HG03196 (cell line): Measurements from ENCODE around the gene SDK2.

ENCODE experiments used
- ATAC-seq: cut with Tn5 transposase; IDR thresholded peaks from one replicate; pipeline ENCODE4 v1.9.1; 2021; ENCODE audit not compliant: unreplicated experiment

The SDK2 gene

GRCh38 chr17:73591296-73592078 is 52.8 kb downstream of the SDK2 start:
- peak; percentile 70 for ATAC-seq

- no peak for ATAC-seq
Observed at GRCh38 chr17:73589363-73589980, 54.8 kb downstream of the SDK2 start.

- no peak for ATAC-seq
Observed at GRCh38 chr17:73588891-73589290, 55.4 kb downstream of the SDK2 start.

GRCh38 chr17:73588301-73588846 is 55.9 kb downstream of the SDK2 start:
- no peak for ATAC-seq

GRCh38 chr17:73586921-73587602 is 57.2 kb downstream of the SDK2 start:
- no peak for ATAC-seq

GRCh38 chr17:73586275-73586832 is 57.9 kb downstream of the SDK2 start:
- no peak for ATAC-seq

GRCh38 chr17:73585583-73585982 is 58.7 kb downstream of the SDK2 start:
- no peak for ATAC-seq

GRCh38 chr17:73584987-73585386 is 59.3 kb downstream of the SDK2 start:
- no peak for ATAC-seq

GRCh38 chr17:73584049-73584448 is 60.2 kb downstream of the SDK2 start:
- ATAC-seq = no peak

- no peak for ATAC-seq
Observed at GRCh38 chr17:73582821-73583220, 61.4 kb downstream of the SDK2 start.

- no peak for ATAC-seq
Observed at GRCh38 chr17:73582359-73582758, 61.9 kb downstream of the SDK2 start.

GRCh38 chr17:73581379-73581778 is 62.9 kb downstream of the SDK2 start:
- ATAC-seq = no peak

- no peak for ATAC-seq
Observed at GRCh38 chr17:73580073-73580710, 64.1 kb downstream of the SDK2 start.

GRCh38 chr17:73576556-73577098 is 67.6 kb downstream of the SDK2 start:
- ATAC-seq = no peak

GRCh38 chr17:73575470-73576221 is 68.6 kb downstream of the SDK2 start:
- ATAC-seq = no peak

- ATAC-seq = no peak
Observed at GRCh38 chr17:73571511-73572130, 72.6 kb downstream of the SDK2 start.

GRCh38 chr17:73569762-73570319 is 74.4 kb downstream of the SDK2 start:
- no peak for ATAC-seq

GRCh38 chr17:73568934-73569333 is 75.3 kb downstream of the SDK2 start:
- ATAC-seq = no peak
